Inflammatory macrophage treated with lipopolysaccharide for 1 hour (primary cell): ENCODE measurements around the gene COPA.

Experiments
- DNase-seq, 2 donors: peaks; one replicate each; pipeline ENCODE4 v3.0.0-alpha.2; 2020 to 2022

The COPA gene

GRCh38 chr1:160362168-160362957 lies 19.3 kb upstream of the COPA start:
- DNase-seq: no peak

GRCh38 chr1:160361814-160362167 lies 18.7 kb upstream of the COPA start:
- no peak for DNase-seq

- no peak for DNase-seq
Observed at GRCh38 chr1:160361199-160361598, 18.1 kb upstream of the COPA start.

- DNase-seq: no peak
Observed at GRCh38 chr1:160360227-160360695, 17.2 kb upstream of the COPA start.

GRCh38 chr1:160359559-160360226 lies 16.6 kb upstream of the COPA start:
- DNase-seq: no peak

DNA sequence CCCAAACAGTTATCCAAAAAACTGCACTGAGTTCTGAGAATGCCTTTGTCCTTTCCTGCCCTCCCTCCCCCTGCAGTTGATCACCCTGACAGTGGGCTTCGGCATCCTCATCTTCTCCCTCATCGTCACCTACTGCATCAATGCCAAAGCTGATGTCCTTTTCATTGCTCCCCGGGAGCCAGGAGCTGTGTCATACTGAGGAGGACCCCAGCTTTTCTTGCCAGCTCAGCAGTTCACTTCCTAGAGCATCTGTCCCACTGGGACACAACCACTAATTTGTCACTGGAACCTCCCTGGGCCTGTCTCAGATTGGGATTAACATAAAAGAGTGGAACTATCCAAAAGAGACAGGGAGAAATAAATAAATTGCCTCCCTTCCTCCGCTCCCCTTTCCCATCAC lies 15.0 kb upstream of the COPA start:
- no peak for DNase-seq

DNA sequence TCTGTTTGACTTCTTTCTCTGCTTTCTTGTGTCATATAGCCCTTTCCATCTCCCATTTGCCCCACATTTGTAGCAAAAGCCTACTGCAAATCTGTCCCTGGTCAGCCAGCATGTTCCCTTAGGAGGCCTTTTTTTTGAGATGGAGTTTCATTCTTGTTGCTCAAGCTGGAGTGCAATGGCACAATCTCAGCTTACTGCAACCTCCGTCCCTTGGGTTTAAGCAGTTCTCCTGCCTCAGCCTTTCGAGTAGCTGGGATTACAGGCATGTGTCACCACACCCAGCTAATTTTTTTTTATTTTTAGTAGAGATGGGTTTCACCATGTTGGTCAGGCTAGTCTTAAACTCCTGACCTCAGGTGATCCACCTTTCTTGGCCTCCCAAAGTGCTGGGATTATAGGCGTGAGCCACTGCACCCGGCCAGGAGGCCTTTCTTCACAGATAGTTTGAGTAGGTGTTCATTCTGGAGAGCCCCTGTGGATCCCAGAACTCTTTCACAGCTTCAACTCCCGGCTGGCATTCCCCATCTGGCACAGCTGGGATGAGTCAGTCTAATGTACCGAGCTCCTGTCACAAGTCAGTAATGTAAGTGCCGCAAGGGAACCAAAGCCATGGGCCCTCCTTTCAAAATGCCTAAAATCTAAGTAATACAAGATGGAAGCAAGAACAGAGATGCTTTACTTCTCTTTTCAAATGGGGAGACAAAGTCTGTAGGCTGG lies 14.4 kb upstream of the COPA start:
- peak in 1 of 2 donors; percentile 55 for DNase-seq

DNA sequence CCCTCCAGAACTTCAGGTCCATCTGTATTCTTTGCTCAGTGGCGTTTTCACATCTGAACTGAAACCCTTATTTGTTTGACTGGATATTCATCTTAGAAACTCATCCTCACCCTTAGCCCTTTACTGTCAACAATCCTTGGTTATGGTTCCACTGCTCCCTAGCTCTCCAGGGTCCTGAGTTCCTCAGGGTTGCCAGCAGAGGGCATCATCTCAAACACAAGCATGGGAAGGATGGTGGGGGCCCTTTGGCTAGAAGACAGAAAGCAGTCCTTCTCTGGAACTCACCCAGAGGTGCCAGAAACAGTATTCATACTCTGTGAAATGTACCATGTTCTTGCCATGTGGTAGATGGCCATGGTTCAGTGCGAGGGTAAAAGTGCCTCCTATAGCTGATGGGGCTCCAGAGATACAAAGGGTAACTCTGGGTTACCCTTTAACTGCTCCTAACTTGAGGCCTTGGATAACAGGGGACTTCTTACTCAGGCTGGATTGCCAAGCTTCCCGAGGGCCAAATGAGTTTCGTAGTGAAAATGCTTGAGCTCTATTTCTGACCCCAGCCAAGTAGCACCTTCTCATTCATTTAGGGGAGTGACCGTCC lies 11.4 kb upstream of the COPA start:
- no peak for DNase-seq

DNA sequence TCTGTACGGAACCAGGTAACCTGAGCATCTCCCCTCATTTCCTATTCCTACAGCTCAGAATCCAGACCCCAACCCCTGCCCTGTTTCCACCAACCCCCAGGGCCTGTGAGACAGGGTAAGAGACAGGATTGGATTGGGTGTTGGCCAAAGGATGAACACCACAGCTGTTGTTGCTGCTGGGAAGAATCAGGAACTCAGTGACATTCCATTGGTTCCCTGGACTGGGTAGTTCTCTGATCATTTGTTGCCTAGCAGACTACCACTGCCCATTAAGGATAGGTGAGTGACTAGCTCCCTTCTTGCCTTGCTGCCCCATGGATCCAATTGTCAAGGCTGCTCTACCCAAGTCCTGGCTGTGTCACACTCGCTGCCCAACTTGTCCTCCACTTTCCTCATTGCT lies 10.2 kb upstream of the COPA start:
- DNase-seq: no peak

DNA sequence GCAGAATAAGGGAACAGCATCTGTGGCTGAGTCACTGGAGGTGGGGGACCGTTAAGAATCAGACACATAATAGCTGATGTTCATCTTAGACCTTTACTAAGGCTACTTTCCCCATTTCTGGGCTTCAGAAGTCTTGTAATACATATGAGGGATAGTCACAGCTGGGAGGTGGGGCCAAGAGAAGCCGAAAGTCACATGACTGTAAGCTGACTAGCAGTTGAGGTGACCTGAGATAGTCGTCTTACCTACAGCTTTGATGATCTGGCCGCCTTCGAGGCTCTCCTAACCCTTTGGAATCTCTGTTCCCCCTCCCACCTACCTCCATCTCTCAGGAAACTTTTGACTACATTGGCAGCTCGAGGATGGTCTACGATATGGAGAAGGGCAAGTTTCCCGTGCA lies 9.5 kb upstream of the COPA start:
- no peak for DNase-seq

DNA sequence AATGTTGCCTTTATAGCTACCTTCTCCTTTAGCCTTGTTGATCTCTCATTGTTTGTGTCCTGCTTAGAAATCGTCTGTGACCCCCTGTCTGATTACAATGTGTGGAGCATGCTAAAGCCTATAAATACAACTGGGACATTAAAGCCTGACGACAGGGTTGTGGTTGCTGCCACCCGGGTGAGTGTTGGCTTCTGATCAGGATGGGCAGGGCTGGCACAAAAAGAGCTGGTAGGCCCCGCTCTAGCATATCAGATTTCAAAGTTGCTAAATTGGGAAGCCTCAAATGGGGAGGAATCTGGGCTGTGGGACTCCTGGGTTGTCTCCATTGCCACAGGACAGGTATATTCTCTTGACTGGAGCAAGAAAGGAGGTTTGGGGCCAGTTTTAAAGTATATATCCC lies 8.6 kb upstream of the COPA start:
- no peak for DNase-seq

GRCh38 chr1:160346958-160347357 lies 3.9 kb upstream of the COPA start:
- DNase-seq: peak; percentile 76 to 83

DNA sequence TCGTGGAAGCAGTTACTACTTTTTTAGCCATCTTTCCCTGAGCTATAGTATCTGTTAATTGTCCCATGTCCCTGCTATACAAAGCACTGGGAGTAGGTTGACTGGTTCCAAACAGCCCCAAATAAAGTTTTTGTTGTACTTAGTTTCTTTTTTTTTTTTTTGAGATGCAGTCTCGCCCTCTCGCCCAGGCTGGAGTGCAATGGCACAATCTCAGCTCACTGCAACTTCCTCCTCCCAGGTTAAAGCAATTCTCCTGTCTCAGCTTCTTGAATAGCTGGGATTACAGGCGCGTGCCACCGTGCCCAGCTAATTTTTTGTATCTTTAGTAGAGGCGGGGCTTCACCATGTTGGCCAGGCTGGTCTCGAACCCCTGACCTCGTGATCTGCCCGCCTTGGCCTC lies 3.4 kb upstream of the COPA start:
- peak in 1 of 2 donors; percentile 57 for DNase-seq

GRCh38 chr1:160344936-160345335 lies 1.9 kb upstream of the COPA start:
- no peak for DNase-seq

- DNase-seq: no peak
Observed at GRCh38 chr1:160344241-160344640, 1.2 kb upstream of the COPA start.

DNA sequence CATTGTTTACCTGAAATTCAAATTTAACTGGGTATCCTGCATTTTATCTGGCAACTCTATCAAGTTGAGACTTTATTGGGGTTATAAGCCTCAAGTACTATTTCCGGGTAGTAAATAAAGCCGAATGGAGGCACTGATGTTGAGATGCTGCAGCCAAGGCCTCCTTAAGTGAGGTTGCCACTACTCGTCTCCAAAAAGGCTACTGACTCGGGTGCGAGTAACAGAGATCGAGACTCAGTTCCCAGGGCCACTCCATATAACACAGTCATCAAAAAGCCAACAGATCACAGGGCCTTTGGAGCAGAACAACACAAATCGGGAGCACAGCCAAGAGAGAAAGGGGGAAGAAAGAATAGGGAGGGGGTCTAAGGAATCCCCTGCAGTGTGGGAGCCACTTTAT lies 524 bp downstream of the COPA start:
- no peak for DNase-seq

- DNase-seq: no peak
Observed at GRCh38 chr1:160340866-160341265, 2.2 kb downstream of the COPA start.

DNA sequence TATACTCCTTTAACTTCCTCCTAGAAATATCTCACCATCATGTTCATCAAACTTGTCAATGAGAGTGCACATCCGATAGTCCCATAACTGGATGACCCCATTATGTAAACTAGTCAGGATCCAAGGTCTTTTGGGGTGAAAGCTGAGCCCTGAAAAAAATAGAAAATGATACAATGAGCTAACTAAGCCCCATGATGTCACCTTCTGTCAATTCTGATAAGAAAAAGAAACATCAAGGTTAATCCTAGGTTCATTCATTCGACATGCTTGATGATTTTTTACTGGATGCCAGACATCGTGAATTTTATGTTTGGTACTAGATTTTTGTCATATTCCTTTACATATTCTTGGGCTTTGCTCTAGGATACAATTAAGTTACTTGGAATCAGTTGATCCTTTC lies 2.9 kb downstream of the COPA start:
- DNase-seq: no peak

GRCh38 chr1:160338580-160338979 lies 4.5 kb downstream of the COPA start:
- DNase-seq: peak; percentile 67 to 76

GRCh38 chr1:160332516-160332915 lies 10.5 kb downstream of the COPA start:
- no peak for DNase-seq

- DNase-seq: no peak
Observed at GRCh38 chr1:160330119-160330518, 12.9 kb downstream of the COPA start.

DNA sequence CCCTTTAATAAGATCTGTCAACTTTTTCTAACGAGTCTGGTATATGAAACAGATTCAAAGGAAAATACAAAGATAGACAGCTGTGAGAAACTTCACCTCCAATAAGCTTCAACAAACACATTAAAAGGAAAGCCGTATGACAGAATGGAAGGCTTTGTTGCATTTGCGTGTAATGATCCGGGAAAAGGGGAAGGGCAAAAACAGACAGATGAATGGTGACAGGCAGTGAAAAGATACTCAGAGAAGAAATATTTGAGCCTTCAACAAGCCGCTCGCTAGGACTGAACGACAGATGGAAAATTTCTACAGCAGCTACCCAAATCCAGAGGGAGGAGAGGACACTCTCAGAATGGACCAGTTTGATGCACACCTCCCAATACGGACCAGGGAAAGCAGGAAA lies 14.9 kb downstream of the COPA start:
- no peak for DNase-seq

DNA sequence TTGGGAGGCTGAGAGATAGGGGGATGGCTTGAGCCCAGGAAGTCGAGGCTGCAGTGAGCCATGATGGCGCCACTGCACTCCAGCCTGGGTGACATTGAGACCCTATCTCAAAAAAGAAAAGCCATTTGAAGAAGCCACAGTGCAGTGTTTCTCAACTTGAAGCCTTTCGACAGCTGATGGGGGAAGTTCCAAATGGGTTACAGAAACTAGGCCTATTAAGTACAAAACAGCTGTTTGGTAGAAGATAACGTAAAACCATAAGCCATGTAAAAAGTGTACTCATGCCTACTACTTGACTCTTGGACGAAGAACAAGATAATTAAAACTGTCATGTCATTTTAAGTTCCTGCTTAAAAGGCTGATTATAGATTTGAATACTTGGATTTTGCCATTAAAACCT lies 16.6 kb downstream of the COPA start:
- DNase-seq: no peak

DNA sequence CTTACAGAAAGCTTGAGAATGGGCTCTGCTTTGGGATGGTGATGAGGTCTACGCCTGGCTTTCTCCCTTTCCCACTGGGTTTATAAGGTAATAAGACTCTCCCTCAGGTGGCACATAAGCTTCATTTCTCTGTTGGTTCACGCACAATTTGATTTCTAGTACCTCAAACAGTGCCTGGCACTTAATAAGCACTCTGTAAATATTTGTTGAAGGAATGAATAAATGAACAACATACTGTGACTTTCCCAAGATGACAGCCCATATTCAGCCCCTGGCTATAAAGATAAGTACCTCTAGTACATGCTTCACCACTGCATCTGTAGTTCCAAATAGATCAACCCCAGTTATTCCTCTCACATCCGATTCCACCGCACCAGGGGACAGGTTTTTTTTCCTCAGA lies 17.8 kb downstream of the COPA start:
- no peak for DNase-seq
